Measurements from ENCODE around the gene EIF3M.
"Not testable (repeated sequence)": the region's sequence is repeated elsewhere in the genome, so short reads cannot be mapped to it uniquely, and the experiment has no call there.

The EIF3M gene

GRCh38 chr11:32597921-32598320, 14.3 kb downstream of the EIF3M start:
- no peak for DNase-seq

- DNase-seq, result no peak
Measured at GRCh38 chr11:32602657-32603415, 19.2 kb downstream of the EIF3M start.

GRCh38 chr11:32606220-32606619, 22.6 kb downstream of the EIF3M start:
- no peak for DNase-seq

- not testable (repeated sequence) for DNase-seq
Measured at GRCh38 chr11:32608826-32609225, 25.2 kb downstream of the EIF3M start.

- DNase-seq, result no peak
Measured at GRCh38 chr11:32610797-32611352, 27.2 kb downstream of the EIF3M start.

- no peak for DNase-seq
Measured at GRCh38 chr11:32613500-32614151, 30.0 kb downstream of the EIF3M start.

GRCh38 chr11:32615422-32615821, 31.8 kb downstream of the EIF3M start:
- DNase-seq, result no peak

GRCh38 chr11:32616903-32617302, 33.3 kb downstream of the EIF3M start:
- no peak for DNase-seq

GRCh38 chr11:32630844-32631243, 47.2 kb downstream of the EIF3M start:
- no peak for DNase-seq

GRCh38 chr11:32635819-32636218, 52.2 kb downstream of the EIF3M start:
- no peak for DNase-seq

- DNase-seq, result no peak
Measured at GRCh38 chr11:32641361-32641760, 57.7 kb downstream of the EIF3M start.

GRCh38 chr11:32643526-32643925, 59.9 kb downstream of the EIF3M start:
- no peak for DNase-seq

All from activated CD8-positive, alpha-beta memory T cell treated with anti-CD3 and anti-CD28 coated beads, Interleukin-2, amount 50 U/mL, for 48 hours (primary cell).